Prostate gland (tissue), 2 donors: Measurements from ENCODE around the gene ACE. TPM values are rescaled to one million over a fixed set of nuclear protein-coding genes. Genes with fewer than 3 reads are reported as not detected.

Experiments
- DNase-seq: peaks from one replicate; pipeline ENCODE4 v3.0.0-alpha.2; 2019; ENCODE audit warnings: low spot score
- H3K27ac ChIP-seq, 2 donors: fragments of 200-600 bp; sonication (generic); 2 replicates each; pipeline ENCODE4 v1.5.1; 2017 to 2019
- H3K27me3 ChIP-seq: fragments of 200-600 bp; sonication (generic); replicated peaks from 2 replicates; pipeline ENCODE4 v1.5.1; 2019; ENCODE audit not compliant: insufficient read depth
- H3K36me3 ChIP-seq, 2 donors: fragments of 200-600 bp; sonication (generic); 1 replicate in 1 of 2; 2 replicates in 1 of 2; pipeline versions ENCODE4 v1.5.1 to v1.8.1; 2017 to 2019
- H3K4me1 ChIP-seq: fragments of 200-600 bp; sonication (generic); replicated peaks from 2 replicates; pipeline ENCODE4 v1.5.1; 2019
- H3K4me3 ChIP-seq, 2 donors: fragments of 200-600 bp; sonication (generic); 2 replicates each; pipeline ENCODE4 v1.5.1; 2017 to 2019
- H3K9me3 ChIP-seq: fragments of 200-600 bp; sonication (generic); 2 replicates; pipeline ENCODE4 v1.5.1; 2017
- POLR2A ChIP-seq: fragments of 450-650 bp; IDR thresholded peaks from one replicate; pipeline ENCODE4 v1.6.1; 2016; ENCODE audit warnings: antibody characterized with exemption, mild to moderate bottlenecking
- POLR2AphosphoS5 ChIP-seq: sonication (generic); formaldehyde crosslinking; IDR thresholded peaks from one replicate; pipeline ENCODE4 v1.6.1; 2017; ENCODE audit warnings: antibody characterized with exemption
- WGBS: methylation state at CpG from one replicate; pipeline ENCODE4 v1.1.5; 2018; 5-methylcytosine and 5-hydroxymethylcytosine counted together
- intact Hi-C: fragments of 100-400 bp; cut with DNase I; formaldehyde crosslinking; loops from one replicate; pipeline ENCODE4 v1.14.2; 2022
- total RNA-seq, 2 donors: library from RNA; depleted of rRNA; stranded (reverse); fragments of >200 nt; gene quantifications; one replicate each; pipeline ENCODE4 v1.1.0, GENCODE V29; 2016
- TF ChIP-seq, protein P1 (sequence below), 4 experiments: fragments of 200-600 bp in 2 of 4; fragments of 450-650 bp in 2 of 4; sonication (generic) in 2 of 4; IDR thresholded peaks; 1 replicate in 3 of 4; 2 replicates in 1 of 4; pipeline ENCODE4 v1.5.1; 2016 to 2019; ENCODE audit warnings: antibody characterized with exemption in 4 of 4, mild to moderate bottlenecking in 2 of 4, moderate library complexity in 2 of 4

The ACE gene
- total RNA-seq, 2 donors from 2014 or later, result 42.8 to 54.6 TPM

DNA sequence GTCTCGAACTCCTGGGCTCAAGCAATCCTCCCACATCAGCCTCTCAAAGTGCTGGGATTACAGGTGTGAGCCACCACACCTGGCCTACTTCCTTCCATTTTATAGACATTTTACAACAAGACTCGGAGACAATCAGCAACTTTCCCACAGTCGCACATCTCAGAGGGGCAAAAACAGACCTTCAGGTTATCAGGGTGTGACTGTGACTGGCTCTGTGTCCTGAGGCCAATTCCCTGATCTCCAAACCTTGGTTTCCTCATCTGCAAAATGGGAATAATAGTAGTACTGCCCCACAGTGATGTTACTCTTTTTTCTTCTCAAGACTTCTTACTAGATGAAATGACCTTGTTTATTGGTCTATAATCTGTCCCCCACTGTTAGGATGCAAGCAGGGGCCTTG is 35.5 kb downstream of the ACE start:
- H3K27ac ChIP-seq, result no peak overlapping the region
- TF ChIP-seq POLR2A, result no peak
- TF ChIP-seq, protein P1, sequence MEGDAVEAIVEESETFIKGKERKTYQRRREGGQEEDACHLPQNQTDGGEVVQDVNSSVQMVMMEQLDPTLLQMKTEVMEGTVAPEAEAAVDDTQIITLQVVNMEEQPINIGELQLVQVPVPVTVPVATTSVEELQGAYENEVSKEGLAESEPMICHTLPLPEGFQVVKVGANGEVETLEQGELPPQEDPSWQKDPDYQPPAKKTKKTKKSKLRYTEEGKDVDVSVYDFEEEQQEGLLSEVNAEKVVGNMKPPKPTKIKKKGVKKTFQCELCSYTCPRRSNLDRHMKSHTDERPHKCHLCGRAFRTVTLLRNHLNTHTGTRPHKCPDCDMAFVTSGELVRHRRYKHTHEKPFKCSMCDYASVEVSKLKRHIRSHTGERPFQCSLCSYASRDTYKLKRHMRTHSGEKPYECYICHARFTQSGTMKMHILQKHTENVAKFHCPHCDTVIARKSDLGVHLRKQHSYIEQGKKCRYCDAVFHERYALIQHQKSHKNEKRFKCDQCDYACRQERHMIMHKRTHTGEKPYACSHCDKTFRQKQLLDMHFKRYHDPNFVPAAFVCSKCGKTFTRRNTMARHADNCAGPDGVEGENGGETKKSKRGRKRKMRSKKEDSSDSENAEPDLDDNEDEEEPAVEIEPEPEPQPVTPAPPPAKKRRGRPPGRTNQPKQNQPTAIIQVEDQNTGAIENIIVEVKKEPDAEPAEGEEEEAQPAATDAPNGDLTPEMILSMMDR (IDR thresholded peaks at IDR 0.05), result no peak
- TF ChIP-seq POLR2AphosphoS5, result no peak
- H3K4me3 ChIP-seq, result no peak overlapping the region
- H3K27me3 ChIP-seq, result no peaks in the 10 kb centered on the region
- no peaks in the 10 kb centered on the region for H3K9me3 ChIP-seq
- intact Hi-C loops, result no loop called here
- H3K4me1 ChIP-seq, result no peaks in the 10 kb centered on the region
- no peak for DNase-seq
- H3K36me3 ChIP-seq, result no peaks in the 10 kb centered on the region
- WGBS, result 87% methylated on average over 3 of the region's 3 CpGs

DNA sequence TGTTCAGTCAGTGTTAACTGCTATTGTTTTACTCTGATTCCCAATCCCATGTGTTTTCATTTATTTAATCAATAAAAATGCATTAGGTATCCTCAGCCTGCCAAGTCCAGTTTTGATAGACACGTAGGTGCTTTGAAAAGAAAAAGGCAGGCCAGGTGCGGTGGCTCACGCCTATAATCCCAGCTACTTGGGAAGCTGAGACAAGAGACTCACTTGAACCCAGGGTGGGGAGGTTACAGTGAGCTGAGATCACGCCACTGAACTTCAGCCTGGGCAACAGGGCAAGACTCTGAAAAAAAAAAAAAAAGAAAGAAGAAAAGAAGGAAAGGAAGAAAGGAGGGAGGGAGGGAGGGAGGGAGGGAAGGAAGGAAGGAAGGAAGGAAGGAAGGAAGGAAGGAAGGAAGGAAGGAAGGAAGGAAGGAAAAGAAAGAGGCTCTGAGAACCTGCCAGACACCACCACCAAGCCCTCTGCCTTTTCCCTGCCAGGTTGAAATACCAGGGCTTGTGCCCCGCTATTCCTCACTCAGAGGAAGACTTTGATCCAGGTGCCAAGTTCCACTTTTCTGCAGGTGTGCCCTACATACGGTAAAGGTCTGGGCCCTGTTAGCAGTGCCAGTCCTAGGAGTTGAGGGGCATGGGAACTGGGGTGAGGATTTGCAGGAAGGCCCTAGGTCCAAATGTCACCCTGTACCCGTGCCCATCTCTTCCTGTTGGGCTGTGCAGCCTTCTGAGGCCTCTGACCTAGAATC is 36.2 kb downstream of the ACE start:
- no peaks in the 10 kb centered on the region for H3K9me3 ChIP-seq
- DNase-seq, result no peak
- no peaks in the 10 kb centered on the region for H3K27me3 ChIP-seq
- no peaks in the 10 kb centered on the region for H3K4me1 ChIP-seq
- TF ChIP-seq POLR2AphosphoS5, result no peak
- TF ChIP-seq POLR2A, result no peak
- TF ChIP-seq, protein P1 (IDR thresholded peaks at IDR 0.05), result no peak
- intact Hi-C loops, result no loop called here
- no peak overlapping the region for H3K27ac ChIP-seq
- no peak overlapping the region for H3K4me3 ChIP-seq
- H3K36me3 ChIP-seq, result no peaks in the 10 kb centered on the region
- 62% methylated on average over 7 of the region's 7 CpGs for WGBS

DNA sequence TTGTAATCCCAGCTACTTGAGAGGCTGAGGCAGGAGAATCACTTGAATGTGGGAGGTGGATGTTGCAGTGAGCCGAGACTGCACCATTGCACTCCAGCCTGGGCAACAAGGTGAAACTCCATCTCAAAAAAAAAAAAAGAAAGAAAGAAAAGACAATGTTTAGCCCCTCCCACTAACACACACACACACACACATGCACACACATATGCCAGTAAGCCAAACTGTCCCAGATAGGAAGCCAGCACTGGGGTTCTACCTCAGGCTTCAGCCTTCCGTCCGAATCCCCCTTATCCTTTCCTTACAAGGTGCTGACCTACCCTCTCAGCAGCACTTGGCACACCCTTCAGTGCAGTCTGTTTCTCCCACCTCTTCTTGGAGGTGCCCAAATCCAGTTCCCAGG is 37.6 kb downstream of the ACE start:
- no peak for TF ChIP-seq POLR2A
- no peak for TF ChIP-seq POLR2AphosphoS5
- 80% methylated on average over 3 of the region's 3 CpGs for WGBS
- intact Hi-C loops, result no loop called here

DNA sequence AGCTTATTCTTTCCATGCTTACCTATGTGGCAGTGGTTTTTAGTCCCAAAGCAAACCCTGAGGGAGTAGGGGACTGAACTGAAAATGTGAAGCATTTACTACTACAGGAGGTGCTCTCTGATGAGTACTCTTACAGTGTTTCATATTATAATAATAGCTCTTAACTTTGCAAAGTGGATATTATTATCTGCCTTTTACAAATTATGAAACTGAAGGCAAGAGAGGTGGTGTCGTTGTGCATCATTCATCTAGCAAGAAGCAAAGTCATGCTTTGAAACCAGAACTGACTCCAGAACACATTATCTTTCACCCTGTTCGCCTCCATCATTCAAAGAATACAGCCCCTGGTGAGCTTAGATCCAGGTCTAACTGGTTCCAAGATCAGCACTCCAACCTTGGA is 38.1 kb downstream of the ACE start:
- intact Hi-C loops, result no loop called here
- DNase-seq, result no peak
- no peak overlapping the region for H3K4me3 ChIP-seq
- TF ChIP-seq, protein P1 (IDR thresholded peaks at IDR 0.05), result no peak
- no peak for TF ChIP-seq POLR2AphosphoS5
- no peak for TF ChIP-seq POLR2A
- 78% methylated on average over 2 of the region's 2 CpGs for WGBS
- H3K4me1 ChIP-seq, result no peaks in the 10 kb centered on the region
- no peaks in the 10 kb centered on the region for H3K36me3 ChIP-seq
- H3K27me3 ChIP-seq, result no peaks in the 10 kb centered on the region
- H3K27ac ChIP-seq, result no peak overlapping the region
- H3K9me3 ChIP-seq, result no peaks in the 10 kb centered on the region

More for the DNA sequence above, 37.6 kb downstream of the ACE start:
- no peak for DNase-seq
- Histone ChIP-seq H3K27ac (no peak overlapping the region), H3K9me3 (no peaks in the 10 kb centered on the region), H3K4me3 (no peak overlapping the region), H3K36me3 (no peaks in the 10 kb centered on the region), H3K27me3 (no peaks in the 10 kb centered on the region), H3K4me1 (no peaks in the 10 kb centered on the region)

DNA sequence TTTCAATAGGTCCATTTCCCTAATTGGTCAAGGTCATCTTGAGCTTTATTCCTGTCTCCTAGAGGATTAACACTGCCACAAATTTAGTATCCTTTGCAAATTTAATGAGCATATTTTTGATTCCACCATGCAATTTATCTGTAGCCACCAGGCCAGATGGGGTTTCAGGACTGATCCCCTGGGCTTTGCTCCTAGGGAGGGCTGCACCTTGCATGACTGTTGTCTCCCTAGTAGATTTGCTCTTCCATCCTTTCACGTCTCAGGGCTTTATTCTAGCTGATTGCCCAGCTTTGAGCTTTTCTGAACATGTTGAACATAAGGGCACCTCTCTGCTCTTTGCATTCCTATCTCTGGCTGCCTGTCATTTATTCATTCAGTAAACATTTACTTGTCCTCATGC is 38.6 kb downstream of the ACE start:
- intact Hi-C loops, result no loop called here
- Histone ChIP-seq H3K9me3 (no peaks in the 10 kb centered on the region), H3K27me3 (no peaks in the 10 kb centered on the region), H3K4me1 (no peaks in the 10 kb centered on the region), H3K27ac (no peak overlapping the region), H3K4me3 (no peak overlapping the region), H3K36me3 (no peaks in the 10 kb centered on the region)
- no peak for DNase-seq
- TF ChIP-seq POLR2AphosphoS5 (no peak), POLR2A (no peak)
- TF ChIP-seq, protein P1 (IDR thresholded peaks at IDR 0.05), result no peak
- 61% methylated on average over 1 of the region's 1 CpG for WGBS
